HL-60/S4 (cell line): ENCODE measurements around the gene ST6GALNAC3.

Experiments used
- in situ Hi-C: fragments of 300-500 bp; cut with MboI; formaldehyde crosslinking; loops from 2 replicates; pipeline ENCODE4 v1.14.3; 2022; ENCODE audit warnings: low sequenced_read_pairs

ST6GALNAC3 gene

GRCh38 chr1:76278711-76279100 is 204.2 kb downstream of the ST6GALNAC3 start:
- in situ Hi-C loops, result no loop called here

- in situ Hi-C loops, result no loop called here
Observed at GRCh38 chr1:76279101-76279748, 204.7 kb downstream of the ST6GALNAC3 start.

- in situ Hi-C loops, result no loop called here
Observed at GRCh38 chr1:76281306-76281705, 206.8 kb downstream of the ST6GALNAC3 start.

GRCh38 chr1:76284842-76285241 is 210.3 kb downstream of the ST6GALNAC3 start:
- in situ Hi-C loops, result no loop called here

- in situ Hi-C loops, result no loop called here
Observed at GRCh38 chr1:76285578-76286135, 211.1 kb downstream of the ST6GALNAC3 start.

GRCh38 chr1:76287917-76288316 is 213.4 kb downstream of the ST6GALNAC3 start:
- in situ Hi-C loops, result no loop called here

GRCh38 chr1:76288758-76289483 is 214.4 kb downstream of the ST6GALNAC3 start:
- in situ Hi-C loops, result no loop called here

GRCh38 chr1:76289692-76290091 is 215.1 kb downstream of the ST6GALNAC3 start:
- in situ Hi-C loops, result no loop called here

- in situ Hi-C loops, result no loop called here
Observed at GRCh38 chr1:76290271-76290670, 215.7 kb downstream of the ST6GALNAC3 start.

GRCh38 chr1:76291191-76291590 is 216.6 kb downstream of the ST6GALNAC3 start:
- in situ Hi-C loops, result no loop called here

GRCh38 chr1:76291737-76292136 is 217.2 kb downstream of the ST6GALNAC3 start:
- in situ Hi-C loops, result no loop called here

- in situ Hi-C loops, result no loop called here
Observed at GRCh38 chr1:76292418-76293184, 218.1 kb downstream of the ST6GALNAC3 start.

GRCh38 chr1:76293831-76294230 is 219.3 kb downstream of the ST6GALNAC3 start:
- in situ Hi-C loops, result no loop called here

GRCh38 chr1:76294482-76295194 is 220.1 kb downstream of the ST6GALNAC3 start:
- in situ Hi-C loops, result no loop called here

GRCh38 chr1:76298399-76298798 is 223.9 kb downstream of the ST6GALNAC3 start:
- in situ Hi-C loops, result no loop called here

GRCh38 chr1:76299036-76299435 is 224.5 kb downstream of the ST6GALNAC3 start:
- in situ Hi-C loops, result no loop called here

GRCh38 chr1:76300556-76300955 is 226.0 kb downstream of the ST6GALNAC3 start:
- in situ Hi-C loops, result no loop called here

GRCh38 chr1:76302711-76303339 is 228.3 kb downstream of the ST6GALNAC3 start:
- in situ Hi-C loops, result no loop called here

GRCh38 chr1:76303340-76303717 is 228.8 kb downstream of the ST6GALNAC3 start:
- in situ Hi-C loops, result no loop called here

GRCh38 chr1:76313304-76313703 is 238.8 kb downstream of the ST6GALNAC3 start:
- in situ Hi-C loops, result no loop called here
